Epithelial cell of prostate (primary cell): Measurements from ENCODE around the gene CTNNBL1.

Source experiments
- DNase-seq: peaks from one replicate; pipeline ENCODE4 v3.0.0-alpha.2; 2011; ENCODE audit warnings: low read depth, low spot score
- H3K27ac ChIP-seq: fragments of 450-650 bp; 2 replicates; pipeline ENCODE4 v1.5.1; 2017; ENCODE audit warnings: mild to moderate bottlenecking

Gene CTNNBL1

GRCh38 chr20:37892001-37892400 is 198.2 kb downstream of the CTNNBL1 start:
- DNase-seq, result no peak
- no peak overlapping the region for H3K27ac ChIP-seq

GRCh38 chr20:37893566-37894241 is 199.9 kb downstream of the CTNNBL1 start:
- no peak overlapping the region for H3K27ac ChIP-seq

GRCh38 chr20:37894454-37894853 is 200.6 kb downstream of the CTNNBL1 start:
- no peak overlapping the region for H3K27ac ChIP-seq
- no peak for DNase-seq

More at GRCh38 chr20:37893566-37894241, 199.9 kb downstream of the CTNNBL1 start:
- no peak for DNase-seq

- no peak overlapping the region for H3K27ac ChIP-seq
- no peak for DNase-seq
Observed at GRCh38 chr20:37895166-37895565, 201.3 kb downstream of the CTNNBL1 start.

- DNase-seq, result no peak
- H3K27ac ChIP-seq, result no peak overlapping the region
Observed at GRCh38 chr20:37896932-37897548, 203.2 kb downstream of the CTNNBL1 start.

GRCh38 chr20:37898233-37899104 is 204.6 kb downstream of the CTNNBL1 start:
- DNase-seq, result no peak
- H3K27ac ChIP-seq, result peak overlapping the region; percentile 73

GRCh38 chr20:37899105-37900045 is 205.5 kb downstream of the CTNNBL1 start:
- H3K27ac ChIP-seq, result peak overlapping the region; percentile 73
- DNase-seq, result no peak

GRCh38 chr20:37901240-37901639 is 207.4 kb downstream of the CTNNBL1 start:
- H3K27ac ChIP-seq, result no peak overlapping the region

GRCh38 chr20:37901654-37902503 is 208.0 kb downstream of the CTNNBL1 start:
- DNase-seq, result peak; percentile 29

More at GRCh38 chr20:37901240-37901639, 207.4 kb downstream of the CTNNBL1 start:
- no peak for DNase-seq

GRCh38 chr20:37902504-37903313 is 208.9 kb downstream of the CTNNBL1 start, which contains the start of gene VSTM2L:
VSTM2L (plus strand) TSS chr20:37903127; CDS start chr20:37903351, 224 bp downstream.
- H3K27ac ChIP-seq, result no peak within 1 kb of the TSS
- no peak for DNase-seq

More at GRCh38 chr20:37901654-37902503, 208.0 kb downstream of the CTNNBL1 start:
- no peak overlapping the region for H3K27ac ChIP-seq

- no peak for DNase-seq
- no peak overlapping the region for H3K27ac ChIP-seq
Observed at GRCh38 chr20:37903317-37904007, 209.6 kb downstream of the CTNNBL1 start.

GRCh38 chr20:37904008-37904642 is 210.3 kb downstream of the CTNNBL1 start:
- H3K27ac ChIP-seq, result no peak overlapping the region
- DNase-seq, result no peak

- no peak overlapping the region for H3K27ac ChIP-seq
- DNase-seq, result no peak
Observed at GRCh38 chr20:37904845-37905373, 211.1 kb downstream of the CTNNBL1 start.

- no peak for DNase-seq
- H3K27ac ChIP-seq, result no peak overlapping the region
Observed at GRCh38 chr20:37905671-37906613, 212.1 kb downstream of the CTNNBL1 start.

- H3K27ac ChIP-seq, result no peak overlapping the region
- DNase-seq, result no peak
Observed at GRCh38 chr20:37907330-37907676, 213.5 kb downstream of the CTNNBL1 start.
